HL-60 (cell line): ENCODE data around the gene SBNO2.

Source experiments
- DNase-seq, 2 experiments: peaks; one replicate each; pipeline ENCODE4 v3.0.0-alpha.2; 2010 to 2020; ENCODE audit warnings: low read depth in 1 of 2, low spot score in 1 of 2
- H3K27ac ChIP-seq: fragments of 250-450 bp; sonication (Bioruptor Pico); replicated peaks from 2 replicates; pipeline ENCODE4 v1.5.1; 2020; ENCODE audit warnings: mild to moderate bottlenecking, moderate library complexity
- H3K27me3 ChIP-seq: fragments of 250-450 bp; sonication (Bioruptor Pico); 2 replicates; pipeline ENCODE4 v1.5.1; 2021; ENCODE audit warnings: mild to moderate bottlenecking, moderate library complexity; ENCODE audit not compliant: insufficient read depth, poor library complexity, severe bottlenecking
- H3K4me3 ChIP-seq: replicated peaks from 2 replicates; pipeline ENCODE4 v1.5.1; 2011; ENCODE audit warnings: mild to moderate bottlenecking, control low read depth, low read length; ENCODE audit not compliant: insufficient read depth
- GABPA ChIP-seq: IDR thresholded peaks from 2 replicates; pipeline ENCODE4 v1.6.1; 2012; ENCODE audit warnings: low read depth
- POLR2AphosphoS5 ChIP-seq: IDR thresholded peaks from 2 replicates; pipeline ENCODE4 v1.6.1; 2012; ENCODE audit warnings: low read depth
- REST ChIP-seq: IDR thresholded peaks from 2 replicates; pipeline ENCODE4 v1.6.1; 2012; ENCODE audit warnings: low read depth; ENCODE audit not compliant: insufficient replicate concordance
- SPI1 ChIP-seq: IDR thresholded peaks from 2 replicates; pipeline ENCODE4 v1.6.1; 2012; ENCODE audit warnings: low read depth, mild to moderate bottlenecking, borderline replicate concordance
- TF ChIP-seq, protein P1 (sequence below): IDR thresholded peaks from one replicate; pipeline ENCODE4 v1.5.1; 2011; ENCODE audit warnings: low read length, control low read depth, inconsistent platforms; ENCODE audit not compliant: insufficient read depth

The SBNO2 gene

DNA sequence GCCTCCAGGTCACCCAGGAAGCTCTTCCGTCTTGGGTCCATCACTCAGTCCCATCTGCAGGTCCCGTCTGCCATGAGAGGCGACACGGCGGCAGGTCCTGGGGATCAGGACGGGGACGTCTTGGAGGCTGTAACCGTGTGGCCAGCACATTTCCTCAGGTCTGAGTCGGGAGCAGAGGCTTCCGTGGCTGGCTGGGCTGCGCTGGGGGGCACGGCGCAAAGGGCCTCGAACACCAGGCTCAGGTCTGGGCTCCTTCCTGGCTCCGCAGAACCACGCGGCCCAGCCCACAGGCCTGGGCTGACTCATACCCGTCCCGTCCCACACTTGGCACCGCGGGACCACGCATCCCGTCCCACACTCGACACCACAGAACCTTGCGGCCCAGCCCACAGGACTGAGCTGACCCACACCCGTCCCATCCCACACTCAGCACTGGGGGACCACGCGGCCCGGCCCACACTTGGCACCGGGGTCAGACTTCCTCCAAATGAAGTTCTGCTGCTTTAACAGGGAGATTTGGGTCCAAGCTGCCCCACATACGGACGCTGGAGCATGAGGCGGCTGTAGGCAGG lies 30.2 kb downstream of the SBNO2 start:
- Histone ChIP-seq H3K27me3 (no peaks in the 10 kb centered on the region), H3K27ac (no peak overlapping the region), H3K4me3 (no peak overlapping the region)
- no peak for TF ChIP-seq GABPA
- TF ChIP-seq, protein P1, sequence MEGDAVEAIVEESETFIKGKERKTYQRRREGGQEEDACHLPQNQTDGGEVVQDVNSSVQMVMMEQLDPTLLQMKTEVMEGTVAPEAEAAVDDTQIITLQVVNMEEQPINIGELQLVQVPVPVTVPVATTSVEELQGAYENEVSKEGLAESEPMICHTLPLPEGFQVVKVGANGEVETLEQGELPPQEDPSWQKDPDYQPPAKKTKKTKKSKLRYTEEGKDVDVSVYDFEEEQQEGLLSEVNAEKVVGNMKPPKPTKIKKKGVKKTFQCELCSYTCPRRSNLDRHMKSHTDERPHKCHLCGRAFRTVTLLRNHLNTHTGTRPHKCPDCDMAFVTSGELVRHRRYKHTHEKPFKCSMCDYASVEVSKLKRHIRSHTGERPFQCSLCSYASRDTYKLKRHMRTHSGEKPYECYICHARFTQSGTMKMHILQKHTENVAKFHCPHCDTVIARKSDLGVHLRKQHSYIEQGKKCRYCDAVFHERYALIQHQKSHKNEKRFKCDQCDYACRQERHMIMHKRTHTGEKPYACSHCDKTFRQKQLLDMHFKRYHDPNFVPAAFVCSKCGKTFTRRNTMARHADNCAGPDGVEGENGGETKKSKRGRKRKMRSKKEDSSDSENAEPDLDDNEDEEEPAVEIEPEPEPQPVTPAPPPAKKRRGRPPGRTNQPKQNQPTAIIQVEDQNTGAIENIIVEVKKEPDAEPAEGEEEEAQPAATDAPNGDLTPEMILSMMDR: no peak
- no peak for TF ChIP-seq REST
- TF ChIP-seq SPI1: no peak
- TF ChIP-seq POLR2AphosphoS5: no peak
- no peak for DNase-seq

- DNase-seq: no peak
- H3K27ac ChIP-seq: no peak overlapping the region
- no peaks in the 10 kb centered on the region for H3K27me3 ChIP-seq
- H3K4me3 ChIP-seq: no peak overlapping the region
- TF ChIP-seq SPI1 (no peak), GABPA (no peak), REST (no peak)
- TF ChIP-seq, protein P1: no peak
These were observed 32.1 kb downstream of the SBNO2 start for GRCh38 chr19:1141944-1142343.

DNA sequence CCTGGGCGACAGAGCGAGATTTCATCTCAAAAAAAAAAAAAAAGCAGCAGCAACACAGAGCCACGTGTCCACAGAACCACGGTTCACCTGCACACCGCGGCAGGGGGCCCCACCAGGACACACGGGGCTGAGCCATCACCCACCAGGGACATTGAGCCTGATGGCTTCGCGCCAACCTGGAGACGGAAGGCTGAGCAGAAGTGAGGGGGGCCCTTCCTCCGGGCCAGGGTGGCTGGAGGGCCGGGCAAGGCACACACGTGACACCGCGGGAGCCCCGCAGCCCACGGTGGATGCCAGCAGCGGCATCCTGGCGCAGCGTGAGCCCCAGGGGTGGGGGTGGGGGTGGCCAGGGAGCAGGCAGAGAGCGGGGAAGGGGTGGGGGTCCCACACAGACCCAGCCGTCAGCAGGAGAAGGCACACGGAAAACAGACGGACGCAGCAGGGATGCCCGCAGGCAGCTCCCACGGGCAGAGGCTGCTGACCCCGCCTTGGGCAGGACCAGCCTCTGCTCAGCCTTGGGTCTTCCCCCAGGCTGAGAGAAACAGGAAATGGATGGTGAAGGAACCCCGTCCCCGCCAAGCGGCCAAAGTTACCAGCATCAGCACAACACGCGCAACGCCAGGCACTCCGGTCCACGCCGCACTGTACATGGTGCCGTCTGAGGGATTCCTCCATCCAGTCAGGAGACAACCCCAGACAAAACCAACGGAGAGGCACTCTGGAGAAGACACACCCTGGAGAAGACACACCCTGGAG lies 33.6 kb downstream of the SBNO2 start:
- H3K27ac ChIP-seq: no peak overlapping the region
- H3K4me3 ChIP-seq: no peak overlapping the region
- DNase-seq: no peak
- no peak for TF ChIP-seq POLR2AphosphoS5
- TF ChIP-seq, protein P1: no peak
- TF ChIP-seq GABPA: no peak
- TF ChIP-seq REST: no peak
- TF ChIP-seq SPI1: no peak
- H3K27me3 ChIP-seq: no peaks in the 10 kb centered on the region
